Measurements from ENCODE around the gene FSCB. TPM values are rescaled to one million over a fixed set of nuclear protein-coding genes. Genes with fewer than 3 reads are reported as not detected.

Gene FSCB
- total and polyA plus RNA-seq, 2 of the 4 experiments (the other 2 are of a cell fraction): under 0.01 TPM; not detected in 1

GRCh38 chr14:44468771-44469170, 38.3 kb downstream of the FSCB start:
- Histone ChIP-seq H2BK5ac (ENCODE audit: low read depth, low read length, poor library complexity, severe bottlenecking) (no peak overlapping the region), H3K36me3 (ENCODE audit: control insufficient read depth, insufficient read depth, low read length) (no peaks in the 10 kb centered on the region), H3K56ac (ENCODE audit: extremely low read depth, insufficient read depth, low read length) (no peak overlapping the region), H3K4ac (ENCODE audit: low read depth, low read length) (no peak overlapping the region), H3K4me1 (ENCODE audit: control insufficient read depth, insufficient read depth, low read length) (no peaks in the 10 kb centered on the region), H3K27me3 (ENCODE audit: control insufficient read depth, insufficient read depth, low read length) (no peaks in the 10 kb centered on the region), H3K79me1 (ENCODE audit: low read depth in 1 of 2, low read length in 2 of 2) (no peaks in the 10 kb centered on the region), H3K27ac (ENCODE audit: insufficient read depth, low read length) (no peak overlapping the region), H2AFZ (replicated peaks; ENCODE audit: low read length, poor library complexity) (no peak overlapping the region), H3K9ac (ENCODE audit: low read depth, low read length) (no peak overlapping the region), H2BK20ac (ENCODE audit: low read depth, low read length) (no peak overlapping the region), H3K18ac (ENCODE audit: low read depth, low read length) (no peak overlapping the region), H4K5ac (ENCODE audit: low read depth, low read length) (no peak overlapping the region), H2AK5ac (ENCODE audit: low read depth, low read length) (no peak overlapping the region), H4K8ac (ENCODE audit: low read depth in 2 of 2, low read length in 2 of 2) (no peak overlapping the region), H2BK15ac (ENCODE audit: low read depth, low read length) (no peak overlapping the region), H3K9me1 (ENCODE audit: insufficient read depth, low read length) (no peaks in the 10 kb centered on the region), H2BK120ac (ENCODE audit: low read depth, low read length) (no peak overlapping the region), H3K4me2 (ENCODE audit: low read depth, low read length) (no peak overlapping the region), H2AK9ac (replicated peaks; ENCODE audit: low read depth, low read length, poor library complexity) (no peak overlapping the region), H3K23ac (ENCODE audit: low read depth, low read length) (no peak overlapping the region), H3K9me3 (ENCODE audit: control insufficient read depth, insufficient read depth, low read length) (no peaks in the 10 kb centered on the region), H4K20me1 (ENCODE audit: insufficient read depth, low read length) (no peaks in the 10 kb centered on the region), H3K14ac (replicated peaks; ENCODE audit: low read depth, low read length) (no peak overlapping the region), H4K91ac (ENCODE audit: insufficient read depth, low read depth, low read length) (no peak overlapping the region), H3K4me3 (ENCODE audit: insufficient read depth, low read depth, low read length) (no peak overlapping the region)
- no TSS peak for BruUV-seq (replicated peaks)
- ATAC-seq (ENCODE audit: low read depth): no peak
- intact Hi-C loops (cut with micrococcal nuclease): no loop called here
- dilution Hi-C loops (cut with HindIII; ENCODE audit: low sequenced_read_pairs, unreplicated experiment): no loop called here
- in situ Hi-C loops (cut with MboI; ENCODE audit: low sequenced_read_pairs): no loop called here
- ChIA-PET CTCF (no interaction called here), POLR2A (ENCODE audit: unreplicated experiment) (no interaction called here)
- TF ChIP-seq FOS (IDR thresholded peaks at IDR 0.05; ENCODE audit: low read depth, low read length) (no peak), RAD21 (IDR thresholded peaks at IDR 0.05; ENCODE audit: low read length) (no peak), CEBPB (IDR thresholded peaks at IDR 0.05; ENCODE audit: low read depth, low read length) (no peak), CTCF (conservative IDR thresholded peaks at IDR 0.05; ENCODE audit: low read depth, low read length) (no peak), USF2 (IDR thresholded peaks at IDR 0.05; ENCODE audit: low read depth, low read length) (no peak), POLR2A (IDR thresholded peaks at IDR 0.05; ENCODE audit: low read depth, low read length) (no peak), NFE2L2 (IDR thresholded peaks at IDR 0.05; ENCODE audit: low read depth, low read length) (no peak), MAZ (IDR thresholded peaks at IDR 0.05; ENCODE audit: borderline replicate concordance, low read depth, low read length) (no peak)
- no peak for DNase-seq

Data from IMR-90 (cell line).